ENCODE measurements around the gene PTPRT.

PTPRT gene

DNA sequence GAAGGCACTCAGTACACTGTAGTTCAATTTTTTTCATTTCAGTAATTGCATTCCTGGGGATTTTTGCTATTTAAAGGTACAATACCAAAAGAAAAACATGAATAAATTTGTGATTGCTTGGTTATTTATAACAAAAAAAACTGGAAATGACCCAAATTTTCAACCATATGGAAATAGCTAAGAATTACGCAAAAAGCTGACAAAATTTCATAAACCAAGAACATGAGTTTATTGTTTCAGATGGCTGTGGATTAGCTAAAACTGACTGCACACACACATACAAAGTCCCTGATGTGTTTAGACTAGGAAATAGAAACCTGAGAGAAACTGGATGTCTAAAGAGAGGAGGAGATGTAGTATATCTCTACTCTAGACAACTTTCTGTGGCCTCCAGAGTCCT, 853.1 kb downstream of the PTPRT start:
- Histone ChIP-seq H3K9me3 (ENCODE audit: control insufficient read depth, insufficient read depth, low read depth, low read length) (no peaks in the 10 kb centered on the region), H3K9ac (ENCODE audit: low read length) (no peak overlapping the region), H3K4me3 (ENCODE audit: low read depth, low read length) (no peak overlapping the region), H3K36me3 (ENCODE audit: control insufficient read depth, insufficient read depth, low read length) (no peaks in the 10 kb centered on the region), H3K4me1 (ENCODE audit: control insufficient read depth, insufficient read depth, low read length) (no peaks in the 10 kb centered on the region), H3K27me3 (ENCODE audit: control insufficient read depth, insufficient read depth, low read length) (no peaks in the 10 kb centered on the region), H3K27ac (ENCODE audit: low read depth, low read length) (no peak overlapping the region)

GRCh38 chr20:42319252-42320013, 870.3 kb downstream of the PTPRT start:
- H3K9me3 ChIP-seq (ENCODE audit: control insufficient read depth, insufficient read depth, low read depth, low read length), result no peaks in the 10 kb centered on the region
- no peaks in the 10 kb centered on the region for H3K36me3 ChIP-seq (ENCODE audit: control insufficient read depth, insufficient read depth, low read length)
- no peak overlapping the region for H3K27ac ChIP-seq (ENCODE audit: low read depth, low read length)
- peaks cover 8% of the 10 kb centered on the region; the same call in 1 of the 2 replicates for H3K4me1 ChIP-seq (ENCODE audit: control insufficient read depth, insufficient read depth, low read length)
- no peak overlapping the region for H3K9ac ChIP-seq (ENCODE audit: low read length)
- no peaks in the 10 kb centered on the region for H3K27me3 ChIP-seq (ENCODE audit: control insufficient read depth, insufficient read depth, low read length)
- no peak overlapping the region for H3K4me3 ChIP-seq (ENCODE audit: low read depth, low read length)

DNA sequence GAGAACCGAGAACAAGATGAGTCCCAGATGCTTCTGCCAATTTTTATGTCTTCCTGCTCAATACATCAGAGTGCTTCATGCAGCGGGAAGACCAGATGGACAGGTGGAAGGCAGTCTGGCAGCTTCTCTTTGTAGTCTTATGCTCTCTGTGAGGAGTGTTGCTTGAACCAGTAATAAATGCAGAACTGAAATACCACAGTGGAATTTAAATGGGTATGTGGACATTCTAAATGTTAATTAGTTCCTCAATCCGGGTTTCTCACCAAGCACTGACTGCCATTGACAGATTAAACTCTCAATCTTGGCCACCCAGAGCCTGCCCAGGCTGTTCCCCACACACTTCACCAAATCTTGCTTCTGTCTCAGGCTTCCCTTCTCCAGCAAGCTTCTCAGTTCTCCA, 876.0 kb downstream of the PTPRT start:
- no peaks in the 10 kb centered on the region for H3K9me3 ChIP-seq (ENCODE audit: control insufficient read depth, insufficient read depth, low read depth, low read length)
- no peak overlapping the region for H3K9ac ChIP-seq (ENCODE audit: low read length)
- H3K4me1 ChIP-seq (ENCODE audit: control insufficient read depth, insufficient read depth, low read length), result peaks cover 5% of the 10 kb centered on the region; the same call in 1 of the 2 replicates
- H3K36me3 ChIP-seq (ENCODE audit: control insufficient read depth, insufficient read depth, low read length), result no peaks in the 10 kb centered on the region
- no peaks in the 10 kb centered on the region for H3K27me3 ChIP-seq (ENCODE audit: control insufficient read depth, insufficient read depth, low read length)
- no peak overlapping the region for H3K4me3 ChIP-seq (ENCODE audit: low read depth, low read length)
- no peak overlapping the region for H3K27ac ChIP-seq (ENCODE audit: low read depth, low read length)

DNA sequence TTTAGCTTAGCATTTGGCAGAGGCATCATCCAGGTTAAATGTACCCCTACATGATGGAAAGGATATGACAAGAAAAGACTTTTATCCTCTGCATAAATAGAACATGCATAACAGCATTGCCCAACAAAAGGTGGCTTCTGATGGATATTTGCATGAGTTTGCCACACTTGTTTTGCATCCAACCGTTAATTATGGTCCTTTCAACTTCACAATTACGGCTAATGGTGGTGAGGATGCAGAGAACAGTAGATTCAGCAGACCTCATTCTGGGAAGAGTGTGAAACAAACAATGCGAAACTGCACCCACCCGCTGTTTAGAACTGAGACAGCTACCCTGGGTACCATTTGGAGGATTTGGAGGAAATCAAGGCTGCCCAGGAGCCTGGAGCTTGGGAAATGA, 880.7 kb downstream of the PTPRT start:
- Histone ChIP-seq H3K27ac (ENCODE audit: low read depth, low read length) (no peak overlapping the region), H3K27me3 (ENCODE audit: control insufficient read depth, insufficient read depth, low read length) (no peaks in the 10 kb centered on the region), H3K4me3 (ENCODE audit: low read depth, low read length) (no peak overlapping the region), H3K36me3 (ENCODE audit: control insufficient read depth, insufficient read depth, low read length) (no peaks in the 10 kb centered on the region), H3K9ac (ENCODE audit: low read length) (no peak overlapping the region), H3K9me3 (ENCODE audit: control insufficient read depth, insufficient read depth, low read depth, low read length) (no peaks in the 10 kb centered on the region), H3K4me1 (ENCODE audit: control insufficient read depth, insufficient read depth, low read length) (no peaks in the 10 kb centered on the region; the same call in 1 of the 2 replicates)

- Histone ChIP-seq H3K9ac (ENCODE audit: low read length) (no peak overlapping the region), H3K27me3 (ENCODE audit: control insufficient read depth, insufficient read depth, low read length) (no peaks in the 10 kb centered on the region), H3K4me3 (ENCODE audit: low read depth, low read length) (no peak overlapping the region), H3K36me3 (ENCODE audit: control insufficient read depth, insufficient read depth, low read length) (no peaks in the 10 kb centered on the region), H3K4me1 (ENCODE audit: control insufficient read depth, insufficient read depth, low read length) (no peaks in the 10 kb centered on the region; the same call in 1 of the 2 replicates), H3K27ac (ENCODE audit: low read depth, low read length) (no peak overlapping the region), H3K9me3 (ENCODE audit: control insufficient read depth, insufficient read depth, low read depth, low read length) (no peaks in the 10 kb centered on the region)
Observed at GRCh38 chr20:42308171-42308570, 881.5 kb downstream of the PTPRT start.

- Histone ChIP-seq H3K9ac (ENCODE audit: low read length) (no peak overlapping the region), H3K27me3 (ENCODE audit: control insufficient read depth, insufficient read depth, low read length) (no peaks in the 10 kb centered on the region), H3K27ac (ENCODE audit: low read depth, low read length) (no peak overlapping the region), H3K9me3 (ENCODE audit: control insufficient read depth, insufficient read depth, low read depth, low read length) (no peaks in the 10 kb centered on the region), H3K36me3 (ENCODE audit: control insufficient read depth, insufficient read depth, low read length) (no peaks in the 10 kb centered on the region), H3K4me3 (ENCODE audit: low read depth, low read length) (no peak overlapping the region), H3K4me1 (ENCODE audit: control insufficient read depth, insufficient read depth, low read length) (no peaks in the 10 kb centered on the region)
Observed at GRCh38 chr20:42295592-42295991, 894.1 kb downstream of the PTPRT start.

DNA sequence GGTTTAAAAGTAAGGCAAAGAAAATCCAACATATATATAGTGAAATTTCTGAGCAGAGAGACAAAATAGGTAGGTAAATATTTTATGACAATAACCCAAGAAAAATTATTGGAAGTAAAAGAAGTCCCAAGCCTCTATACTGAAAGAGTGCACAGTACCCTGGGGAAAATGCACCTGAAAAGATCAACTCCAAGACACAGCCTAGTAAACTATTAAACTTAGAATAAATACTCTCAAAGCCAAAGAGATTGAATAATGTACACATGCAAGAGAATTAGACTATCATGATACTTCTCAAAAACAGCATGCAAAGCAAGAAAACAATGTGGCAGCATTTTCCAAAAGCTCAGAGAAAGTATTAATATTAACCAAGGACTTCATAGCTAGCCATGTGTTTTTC, 894.7 kb downstream of the PTPRT start:
- H3K4me1 ChIP-seq (ENCODE audit: control insufficient read depth, insufficient read depth, low read length), result no peaks in the 10 kb centered on the region
- H3K27ac ChIP-seq (ENCODE audit: low read depth, low read length), result no peak overlapping the region
- no peak overlapping the region for H3K4me3 ChIP-seq (ENCODE audit: low read depth, low read length)
- H3K9me3 ChIP-seq (ENCODE audit: control insufficient read depth, insufficient read depth, low read depth, low read length), result no peaks in the 10 kb centered on the region
- H3K9ac ChIP-seq (ENCODE audit: low read length), result no peak overlapping the region
- H3K36me3 ChIP-seq (ENCODE audit: control insufficient read depth, insufficient read depth, low read length), result no peaks in the 10 kb centered on the region
- H3K27me3 ChIP-seq (ENCODE audit: control insufficient read depth, insufficient read depth, low read length), result no peaks in the 10 kb centered on the region

DNA sequence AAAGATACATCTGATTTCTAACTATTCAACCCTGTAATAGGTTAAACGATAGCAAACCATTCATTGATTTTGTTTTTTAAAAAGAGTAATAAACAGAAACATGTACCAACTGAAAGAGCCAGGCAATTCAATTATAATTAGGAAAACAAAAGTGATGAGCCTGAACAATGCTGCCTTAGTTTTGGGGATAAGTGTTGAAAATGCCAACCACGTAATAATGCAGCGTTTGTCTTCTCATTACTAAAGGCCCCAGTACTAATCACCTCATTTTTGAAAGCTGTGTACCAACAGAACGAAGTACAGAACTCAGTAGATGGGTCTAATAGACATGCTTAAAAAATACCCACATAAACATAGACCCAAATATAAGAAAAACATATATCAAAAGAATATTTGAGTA, 907.9 kb downstream of the PTPRT start:
- H3K4me3 ChIP-seq (ENCODE audit: low read depth, low read length), result no peak overlapping the region
- H3K9ac ChIP-seq (ENCODE audit: low read length), result no peak overlapping the region
- H3K36me3 ChIP-seq (ENCODE audit: control insufficient read depth, insufficient read depth, low read length), result no peaks in the 10 kb centered on the region
- H3K27ac ChIP-seq (ENCODE audit: low read depth, low read length), result no peak overlapping the region
- no peaks in the 10 kb centered on the region for H3K9me3 ChIP-seq (ENCODE audit: control insufficient read depth, insufficient read depth, low read depth, low read length)
- H3K27me3 ChIP-seq (ENCODE audit: control insufficient read depth, insufficient read depth, low read length), result 0 out of 2 replicates have a peak, but pooled peaks cover 2% of the 10 kb centered on the region
- H3K4me1 ChIP-seq (ENCODE audit: control insufficient read depth, insufficient read depth, low read length), result no peaks in the 10 kb centered on the region

- Histone ChIP-seq H3K4me3 (ENCODE audit: low read depth, low read length) (no peak overlapping the region), H3K36me3 (ENCODE audit: control insufficient read depth, insufficient read depth, low read length) (no peaks in the 10 kb centered on the region), H3K9ac (ENCODE audit: low read length) (no peak overlapping the region), H3K4me1 (ENCODE audit: control insufficient read depth, insufficient read depth, low read length) (no peaks in the 10 kb centered on the region), H3K27ac (ENCODE audit: low read depth, low read length) (no peak overlapping the region), H3K27me3 (ENCODE audit: control insufficient read depth, insufficient read depth, low read length) (peaks cover 2% of the 10 kb centered on the region; the same call in 1 of the 2 replicates), H3K9me3 (ENCODE audit: control insufficient read depth, insufficient read depth, low read depth, low read length) (no peaks in the 10 kb centered on the region)
Observed at GRCh38 chr20:42276718-42277602, 912.7 kb downstream of the PTPRT start.

GRCh38 chr20:42274986-42275385, 914.7 kb downstream of the PTPRT start:
- no peak overlapping the region for H3K27ac ChIP-seq (ENCODE audit: low read depth, low read length)
- H3K36me3 ChIP-seq (ENCODE audit: control insufficient read depth, insufficient read depth, low read length), result no peaks in the 10 kb centered on the region
- H3K9ac ChIP-seq (ENCODE audit: low read length), result no peak overlapping the region
- H3K4me1 ChIP-seq (ENCODE audit: control insufficient read depth, insufficient read depth, low read length), result no peaks in the 10 kb centered on the region
- no peaks in the 10 kb centered on the region; the same call in 1 of the 2 replicates for H3K27me3 ChIP-seq (ENCODE audit: control insufficient read depth, insufficient read depth, low read length)
- H3K4me3 ChIP-seq (ENCODE audit: low read depth, low read length), result no peak overlapping the region
- H3K9me3 ChIP-seq (ENCODE audit: control insufficient read depth, insufficient read depth, low read depth, low read length), result no peaks in the 10 kb centered on the region

GRCh38 chr20:42272516-42272915, 917.2 kb downstream of the PTPRT start:
- Histone ChIP-seq H3K4me3 (ENCODE audit: low read depth, low read length) (no peak overlapping the region), H3K4me1 (ENCODE audit: control insufficient read depth, insufficient read depth, low read length) (no peaks in the 10 kb centered on the region), H3K27me3 (ENCODE audit: control insufficient read depth, insufficient read depth, low read length) (no peaks in the 10 kb centered on the region; the same call in 1 of the 2 replicates), H3K9ac (ENCODE audit: low read length) (no peak overlapping the region), H3K36me3 (ENCODE audit: control insufficient read depth, insufficient read depth, low read length) (no peaks in the 10 kb centered on the region), H3K27ac (ENCODE audit: low read depth, low read length) (no peak overlapping the region), H3K9me3 (ENCODE audit: control insufficient read depth, insufficient read depth, low read depth, low read length) (no peaks in the 10 kb centered on the region)

Measured in HUES6 (cell line).